Measurements from ENCODE around the gene CALML3.
A peak's percentile ranks its signal among the peaks of the same experiment; 100 is the strongest.

CALML3 gene

GRCh38 chr10:5570979-5571810 is 46.4 kb downstream of the CALML3 start:
- H3K9ac ChIP-seq (ENCODE audit: low read length), result no peak overlapping the region
- no peak overlapping the region for H3K27ac ChIP-seq (ENCODE audit: low read depth, low read length)
- H3K4me1 ChIP-seq (ENCODE audit: control insufficient read depth, insufficient read depth, low read length), result peaks cover 20% of the 10 kb centered on the region
- no peaks in the 10 kb centered on the region for H3K36me3 ChIP-seq (ENCODE audit: control insufficient read depth, insufficient read depth, low read length)
- no peak overlapping the region for H3K4me3 ChIP-seq (ENCODE audit: low read length)
- H3K27me3 ChIP-seq (ENCODE audit: control insufficient read depth, insufficient read depth, low read length), result no peaks in the 10 kb centered on the region

- H3K4me3 ChIP-seq (ENCODE audit: low read length), result no peak overlapping the region
- no peak overlapping the region for H3K27ac ChIP-seq (ENCODE audit: low read depth, low read length)
- no peak overlapping the region for H3K9ac ChIP-seq (ENCODE audit: low read length)
- no peaks in the 10 kb centered on the region for H3K36me3 ChIP-seq (ENCODE audit: control insufficient read depth, insufficient read depth, low read length)
- no peaks in the 10 kb centered on the region for H3K27me3 ChIP-seq (ENCODE audit: control insufficient read depth, insufficient read depth, low read length)
- H3K4me1 ChIP-seq (ENCODE audit: control insufficient read depth, insufficient read depth, low read length), result peaks cover 25% of the 10 kb centered on the region
Measured at GRCh38 chr10:5571826-5572225, 47.1 kb downstream of the CALML3 start.

GRCh38 chr10:5573319-5573950 is 48.7 kb downstream of the CALML3 start:
- Histone ChIP-seq H3K4me3 (ENCODE audit: low read length) (no peak overlapping the region), H3K27ac (ENCODE audit: low read depth, low read length) (peak overlapping the region; percentile 60), H3K27me3 (ENCODE audit: control insufficient read depth, insufficient read depth, low read length) (no peaks in the 10 kb centered on the region), H3K4me1 (ENCODE audit: control insufficient read depth, insufficient read depth, low read length) (peaks cover 25% of the 10 kb centered on the region), H3K9ac (ENCODE audit: low read length) (no peak overlapping the region), H3K36me3 (ENCODE audit: control insufficient read depth, insufficient read depth, low read length) (no peaks in the 10 kb centered on the region)

GRCh38 chr10:5573968-5574641 is 49.3 kb downstream of the CALML3 start:
- Histone ChIP-seq H3K4me1 (ENCODE audit: control insufficient read depth, insufficient read depth, low read length) (peaks cover 25% of the 10 kb centered on the region), H3K27ac (ENCODE audit: low read depth, low read length) (peak overlapping the region; percentile 60), H3K36me3 (ENCODE audit: control insufficient read depth, insufficient read depth, low read length) (no peaks in the 10 kb centered on the region), H3K4me3 (ENCODE audit: low read length) (no peak overlapping the region), H3K27me3 (ENCODE audit: control insufficient read depth, insufficient read depth, low read length) (no peaks in the 10 kb centered on the region), H3K9ac (ENCODE audit: low read length) (no peak overlapping the region)

- Histone ChIP-seq H3K27ac (ENCODE audit: low read depth, low read length) (peak overlapping the region; percentile 80), H3K27me3 (ENCODE audit: control insufficient read depth, insufficient read depth, low read length) (no peaks in the 10 kb centered on the region), H3K36me3 (ENCODE audit: control insufficient read depth, insufficient read depth, low read length) (no peaks in the 10 kb centered on the region), H3K9ac (ENCODE audit: low read length) (no peak overlapping the region), H3K4me3 (ENCODE audit: low read length) (no peak overlapping the region), H3K4me1 (ENCODE audit: control insufficient read depth, insufficient read depth, low read length) (peaks cover 25% of the 10 kb centered on the region)
Measured at GRCh38 chr10:5574642-5575131, 49.9 kb downstream of the CALML3 start.

- Histone ChIP-seq H3K4me3 (ENCODE audit: low read length) (peak overlapping the region; percentile 32), H3K9ac (ENCODE audit: low read length) (no peak overlapping the region)
Measured at GRCh38 chr10:5575144-5575481, 50.4 kb downstream of the CALML3 start.

GRCh38 chr10:5575482-5576153 is 50.9 kb downstream of the CALML3 start:
- H3K27ac ChIP-seq (ENCODE audit: low read depth, low read length), result peak overlapping the region; percentile 80

More at GRCh38 chr10:5575144-5575481, 50.4 kb downstream of the CALML3 start:
- Histone ChIP-seq H3K36me3 (ENCODE audit: control insufficient read depth, insufficient read depth, low read length) (no peaks in the 10 kb centered on the region), H3K27me3 (ENCODE audit: control insufficient read depth, insufficient read depth, low read length) (no peaks in the 10 kb centered on the region), H3K27ac (ENCODE audit: low read depth, low read length) (peak overlapping the region; percentile 80), H3K4me1 (ENCODE audit: control insufficient read depth, insufficient read depth, low read length) (peaks cover 25% of the 10 kb centered on the region)

GRCh38 chr10:5576154-5576748 is 51.5 kb downstream of the CALML3 start:
- peak overlapping the region; percentile 80 for H3K27ac ChIP-seq (ENCODE audit: low read depth, low read length)
- no peak overlapping the region for H3K4me3 ChIP-seq (ENCODE audit: low read length)
- no peaks in the 10 kb centered on the region for H3K36me3 ChIP-seq (ENCODE audit: control insufficient read depth, insufficient read depth, low read length)
- H3K4me1 ChIP-seq (ENCODE audit: control insufficient read depth, insufficient read depth, low read length), result peaks cover 25% of the 10 kb centered on the region
- no peaks in the 10 kb centered on the region for H3K27me3 ChIP-seq (ENCODE audit: control insufficient read depth, insufficient read depth, low read length)
- H3K9ac ChIP-seq (ENCODE audit: low read length), result no peak overlapping the region

More at GRCh38 chr10:5575482-5576153, 50.9 kb downstream of the CALML3 start:
- Histone ChIP-seq H3K4me3 (ENCODE audit: low read length) (peak overlapping the region; percentile 32), H3K36me3 (ENCODE audit: control insufficient read depth, insufficient read depth, low read length) (no peaks in the 10 kb centered on the region), H3K27me3 (ENCODE audit: control insufficient read depth, insufficient read depth, low read length) (no peaks in the 10 kb centered on the region), H3K9ac (ENCODE audit: low read length) (no peak overlapping the region), H3K4me1 (ENCODE audit: control insufficient read depth, insufficient read depth, low read length) (peaks cover 25% of the 10 kb centered on the region)

Data from rectal smooth muscle tissue (tissue), 1 donor.